ENCODE results near the gene HSD3B7.

DNA sequence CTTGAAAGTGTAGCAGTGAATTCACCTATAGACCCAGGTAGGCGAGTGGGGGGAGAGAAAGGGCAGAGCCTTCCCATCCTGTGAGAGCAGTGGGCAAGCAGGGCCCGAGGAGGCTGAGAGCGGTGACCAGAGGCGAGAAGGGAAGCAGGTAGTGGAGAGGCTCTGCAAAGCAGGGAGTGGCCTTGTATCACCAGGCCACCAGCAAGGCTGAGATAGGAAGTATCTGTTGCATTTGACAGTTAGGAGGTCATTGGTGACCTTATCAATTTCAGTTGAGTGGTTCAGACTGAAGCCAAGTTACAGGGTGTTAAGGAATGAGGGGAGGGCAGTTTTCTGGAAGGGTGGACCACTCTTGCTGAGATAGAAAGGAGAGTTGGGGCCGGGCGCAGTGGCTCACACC, 10.7 kb upstream of the HSD3B7 start:
- TF ChIP-seq EZH2 (IDR thresholded peaks at IDR 0.05; ENCODE audit: borderline replicate concordance, low read length): no peak
- TF ChIP-seq, protein P1, sequence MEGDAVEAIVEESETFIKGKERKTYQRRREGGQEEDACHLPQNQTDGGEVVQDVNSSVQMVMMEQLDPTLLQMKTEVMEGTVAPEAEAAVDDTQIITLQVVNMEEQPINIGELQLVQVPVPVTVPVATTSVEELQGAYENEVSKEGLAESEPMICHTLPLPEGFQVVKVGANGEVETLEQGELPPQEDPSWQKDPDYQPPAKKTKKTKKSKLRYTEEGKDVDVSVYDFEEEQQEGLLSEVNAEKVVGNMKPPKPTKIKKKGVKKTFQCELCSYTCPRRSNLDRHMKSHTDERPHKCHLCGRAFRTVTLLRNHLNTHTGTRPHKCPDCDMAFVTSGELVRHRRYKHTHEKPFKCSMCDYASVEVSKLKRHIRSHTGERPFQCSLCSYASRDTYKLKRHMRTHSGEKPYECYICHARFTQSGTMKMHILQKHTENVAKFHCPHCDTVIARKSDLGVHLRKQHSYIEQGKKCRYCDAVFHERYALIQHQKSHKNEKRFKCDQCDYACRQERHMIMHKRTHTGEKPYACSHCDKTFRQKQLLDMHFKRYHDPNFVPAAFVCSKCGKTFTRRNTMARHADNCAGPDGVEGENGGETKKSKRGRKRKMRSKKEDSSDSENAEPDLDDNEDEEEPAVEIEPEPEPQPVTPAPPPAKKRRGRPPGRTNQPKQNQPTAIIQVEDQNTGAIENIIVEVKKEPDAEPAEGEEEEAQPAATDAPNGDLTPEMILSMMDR (IDR thresholded peaks at IDR 0.05; ENCODE audit: low read length): no peak
